Measurements from ENCODE around the gene ESAM. TPM values are rescaled to one million over a fixed set of nuclear protein-coding genes. Genes with fewer than 3 reads are reported as not detected.

Gene ESAM
- total and polyA plus RNA-seq, 2 of the 8 experiments (the other 6 are each of a cell fraction or from before 2014, with no cell fraction given): 0.09 TPM; not detected in 1

GRCh38 chr11:124751741-124752470 is 10.2 kb downstream of the ESAM start, which contains the start of gene VSIG2 (continued):
- TF ChIP-seq CHD7 (IDR thresholded peaks at IDR 0.05; ENCODE audit: insufficient replicate concordance, low read length) (no peak), CHD2 (IDR thresholded peaks at IDR 0.05; ENCODE audit: low read length) (no peak), POLR2AphosphoS5 (IDR thresholded peaks at IDR 0.05; ENCODE audit: low read depth, low read length) (no peak), CTBP2 (IDR thresholded peaks at IDR 0.05; ENCODE audit: borderline replicate concordance, insufficient read depth, insufficient read length, low read length) (peak; percentile 23), SIX5 (IDR thresholded peaks at IDR 0.05; ENCODE audit: low read depth, low read length) (no peak), SUZ12 (IDR thresholded peaks at IDR 0.05; ENCODE audit: low read length) (peak; percentile 97), EZH2 (IDR thresholded peaks at IDR 0.05; ENCODE audit: low read depth, low read length, severe bottlenecking) (peak; percentile 97), RNF2 (IDR thresholded peaks at IDR 0.05; ENCODE audit: borderline replicate concordance, low read depth, low read length, missing control alignments, poor library complexity, severe bottlenecking) (peak; percentile 82), TAF1 (IDR thresholded peaks at IDR 0.05; ENCODE audit: low read depth, low read length) (no peak), KDM4A (IDR thresholded peaks at IDR 0.05; ENCODE audit: low read depth, low read length, severe bottlenecking) (peak; percentile 39)
